GM21825 (cell line): Measurements from ENCODE around the gene MED20.
"Not testable (repeated sequence)": the region's sequence is repeated elsewhere in the genome, so short reads cannot be mapped to it uniquely, and the experiment has no call there.

Experiments
- ATAC-seq: cut with Tn5 transposase; IDR thresholded peaks from one replicate; pipeline ENCODE4 v1.9.1; 2021; ENCODE audit warnings: mild to moderate bottlenecking, moderate library complexity; ENCODE audit not compliant: unreplicated experiment

The MED20 gene, protein sequence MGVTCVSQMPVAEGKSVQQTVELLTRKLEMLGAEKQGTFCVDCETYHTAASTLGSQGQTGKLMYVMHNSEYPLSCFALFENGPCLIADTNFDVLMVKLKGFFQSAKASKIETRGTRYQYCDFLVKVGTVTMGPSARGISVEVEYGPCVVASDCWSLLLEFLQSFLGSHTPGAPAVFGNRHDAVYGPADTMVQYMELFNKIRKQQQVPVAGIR

DNA sequence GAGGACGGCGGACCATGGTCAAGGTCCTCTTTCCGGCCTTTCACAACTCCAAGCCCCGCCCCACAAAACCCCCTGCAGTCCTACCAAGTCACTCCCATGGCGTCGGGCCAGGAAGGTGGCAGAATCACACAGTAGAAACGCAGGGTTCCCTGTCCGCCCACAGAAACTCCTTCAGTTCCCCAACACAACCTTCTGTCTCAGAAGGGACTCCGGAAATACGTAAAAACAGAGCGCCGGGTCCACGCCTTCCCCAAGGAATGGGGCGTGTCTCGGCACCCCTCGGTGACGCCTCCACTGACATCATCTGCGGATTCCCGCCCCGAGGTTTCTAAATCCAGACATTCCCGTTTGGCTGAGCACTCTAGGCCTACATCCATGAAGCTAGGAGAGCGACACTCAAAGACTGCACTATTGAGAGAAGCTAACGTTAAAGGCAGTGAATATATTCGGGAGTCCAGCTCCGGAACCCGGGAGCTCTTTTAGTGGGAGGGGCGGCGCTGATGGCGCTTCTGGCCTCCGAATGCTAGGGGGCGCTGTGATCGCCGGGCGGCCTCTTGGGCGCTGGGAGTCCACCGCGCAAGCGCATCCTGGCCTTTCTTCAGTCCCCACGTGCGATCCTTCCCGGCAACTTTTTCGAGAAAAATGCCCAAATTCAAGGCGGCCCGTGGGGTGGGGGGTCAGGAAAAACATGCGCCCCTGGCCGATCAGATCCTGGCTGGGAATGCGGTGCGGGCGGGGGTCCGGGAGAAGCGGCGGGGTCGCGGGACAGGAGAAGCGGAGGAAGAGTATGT lies at the start of gene MED20, which contains the start of gene BYSL:
MED20 (minus strand) TSS at position 219 of the 791 bp plus-strand sequence; CDS start at position 98, 121 bp downstream.
BYSL (plus strand) TSS at position 579 of the 791 bp plus-strand sequence; CDS start at position 643, 64 bp downstream.
- peak; percentile 87 for ATAC-seq

DNA sequence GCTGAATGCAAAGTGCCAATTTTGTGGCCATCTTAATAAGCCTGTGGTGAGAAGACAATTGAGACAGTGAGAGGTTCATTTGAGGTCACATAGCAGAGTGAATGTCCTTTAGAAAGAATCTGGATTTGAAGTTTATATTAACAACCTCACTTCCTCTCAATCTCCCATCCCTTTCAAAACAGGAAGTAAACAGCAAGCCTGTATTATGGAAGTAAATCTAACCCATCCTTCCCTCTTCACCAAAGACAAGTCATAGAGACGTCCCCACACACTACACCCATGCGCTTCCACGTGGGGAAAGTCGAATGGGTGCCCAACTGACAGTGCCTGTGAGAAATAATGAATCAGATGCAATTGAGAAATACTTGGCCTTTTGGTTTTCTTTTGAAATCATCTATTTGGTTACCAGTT lies 49.5 kb upstream of the MED20 start:
- ATAC-seq, result no peak

DNA sequence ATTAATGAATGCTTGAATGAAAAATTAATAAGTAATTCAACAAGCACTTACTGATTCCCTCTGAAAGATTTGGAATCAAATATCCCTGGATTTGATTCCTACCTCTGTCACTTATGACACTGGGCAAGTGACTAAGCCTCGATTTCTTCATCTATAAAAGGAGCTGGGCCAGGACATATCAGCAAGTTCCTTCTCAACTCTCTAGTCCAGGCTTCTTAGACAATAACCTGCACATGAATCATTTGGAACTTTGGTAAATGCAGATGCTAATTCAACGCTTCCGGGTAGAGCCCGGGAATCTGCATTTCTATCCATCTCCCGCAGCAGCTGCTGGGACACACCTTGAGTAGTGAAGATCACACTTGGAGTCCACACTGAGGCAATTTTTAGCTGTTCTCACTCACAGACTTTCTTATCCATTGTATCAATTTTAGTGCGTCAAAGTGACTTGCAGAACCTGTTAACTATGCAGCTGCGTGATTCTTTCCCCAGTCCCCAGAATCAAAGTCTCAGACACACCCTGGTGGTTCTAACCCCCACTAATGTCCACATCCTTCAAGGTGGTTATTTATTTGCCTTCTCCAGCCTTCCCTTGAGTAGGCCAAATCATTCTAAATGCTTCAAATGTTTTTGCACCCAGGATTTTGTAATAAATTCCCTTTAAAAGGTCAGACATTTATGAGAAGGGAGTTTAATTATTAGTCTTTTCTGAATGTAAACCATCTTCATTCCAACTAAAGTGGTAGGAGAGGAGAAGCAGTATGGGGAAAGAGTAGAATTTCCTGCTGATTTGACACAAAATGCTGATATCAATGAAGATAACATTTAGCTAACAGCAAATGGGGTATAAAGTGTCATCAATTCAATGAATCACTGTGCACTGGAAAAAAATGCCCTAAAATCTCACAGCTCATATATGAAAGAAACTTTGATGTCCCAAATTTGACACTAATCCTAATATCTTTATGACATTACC lies 46.7 kb upstream of the MED20 start:
- ATAC-seq, result no peak

DNA sequence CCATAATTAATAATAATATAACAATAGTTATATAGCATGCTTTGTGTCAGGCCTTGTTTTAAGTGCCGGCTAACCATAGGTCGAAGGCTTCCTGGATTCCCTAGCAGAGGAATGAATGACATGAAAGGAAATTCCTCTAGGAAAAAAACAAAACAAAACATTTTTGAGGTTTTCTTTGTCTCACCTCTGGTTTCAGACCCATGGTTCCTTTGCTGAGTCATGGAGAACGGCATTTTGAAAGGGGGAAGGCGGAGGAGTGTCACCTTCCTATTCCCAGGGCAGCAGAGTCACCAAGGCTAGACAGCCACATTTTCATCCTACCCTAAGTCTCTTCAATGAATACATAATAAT lies 46.0 kb upstream of the MED20 start:
- no peak for ATAC-seq

DNA sequence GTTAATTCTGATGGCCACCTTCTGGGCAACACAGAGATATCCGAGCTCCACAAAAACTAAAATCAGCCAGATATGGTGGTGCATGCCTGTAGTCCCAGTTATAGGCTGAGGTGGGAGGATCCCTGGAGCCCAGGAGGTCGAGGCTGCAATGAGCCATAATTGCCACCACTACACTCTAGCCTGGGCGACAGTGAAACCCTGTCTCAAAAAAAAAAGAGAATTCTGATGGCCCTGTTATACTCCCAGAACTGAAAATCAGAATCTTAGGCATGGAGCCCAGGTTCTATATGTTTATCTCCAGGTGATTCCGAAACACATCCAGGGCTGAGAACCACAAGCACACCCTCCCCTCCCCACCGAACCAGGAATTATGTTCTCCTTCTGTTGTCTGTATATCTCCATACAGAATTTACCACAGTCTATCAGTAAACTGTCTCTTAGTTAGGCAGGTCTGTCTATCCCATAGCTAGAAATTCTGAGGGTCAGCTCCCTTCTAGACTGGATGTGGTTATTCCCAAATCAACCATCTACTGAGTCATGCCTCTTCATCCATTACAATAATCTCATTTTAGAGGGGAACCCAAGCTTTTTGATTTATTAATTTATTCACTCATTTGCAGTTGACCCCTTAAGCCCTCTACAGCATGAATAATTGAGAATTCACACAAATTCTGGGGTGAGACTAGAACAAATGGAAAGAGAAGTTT lies 45.4 kb upstream of the MED20 start:
- no peak for ATAC-seq

DNA sequence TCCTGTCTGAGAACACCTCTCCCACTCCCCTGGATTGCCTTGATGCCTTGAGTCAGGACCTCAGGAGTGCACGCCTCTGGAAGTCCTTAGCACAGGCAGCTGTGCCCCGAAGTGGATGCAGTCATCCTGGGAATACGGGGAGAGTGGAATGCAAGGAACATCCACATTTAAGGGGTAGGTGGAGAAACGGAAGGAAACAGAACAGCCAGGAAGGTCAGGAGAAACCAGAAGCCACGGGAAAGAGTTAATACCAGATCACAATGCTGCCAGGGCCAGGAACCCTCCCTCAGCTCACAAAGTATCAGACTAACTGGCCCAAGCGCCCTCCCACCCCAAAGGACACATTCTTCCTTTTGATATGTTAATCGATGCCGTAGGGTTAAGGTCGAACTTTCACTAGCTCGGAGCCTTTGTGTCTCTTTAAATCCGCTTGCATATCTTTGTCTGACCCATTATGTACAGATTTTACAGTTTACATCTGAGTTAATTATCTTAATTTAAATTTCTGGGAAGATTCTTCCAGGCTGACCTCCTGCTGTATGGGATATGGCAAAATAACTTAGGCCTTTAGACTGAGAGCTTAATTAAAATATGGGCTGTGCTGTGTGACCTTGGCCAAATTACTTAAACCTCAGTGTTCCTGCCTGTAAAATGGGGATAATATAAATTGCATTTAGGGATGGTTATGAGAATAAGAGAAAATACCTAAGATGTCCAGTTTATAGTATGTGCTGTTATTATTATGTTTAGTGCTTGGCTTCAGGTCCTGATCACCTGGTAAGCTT lies 44.7 kb upstream of the MED20 start:
- no peak for ATAC-seq

DNA sequence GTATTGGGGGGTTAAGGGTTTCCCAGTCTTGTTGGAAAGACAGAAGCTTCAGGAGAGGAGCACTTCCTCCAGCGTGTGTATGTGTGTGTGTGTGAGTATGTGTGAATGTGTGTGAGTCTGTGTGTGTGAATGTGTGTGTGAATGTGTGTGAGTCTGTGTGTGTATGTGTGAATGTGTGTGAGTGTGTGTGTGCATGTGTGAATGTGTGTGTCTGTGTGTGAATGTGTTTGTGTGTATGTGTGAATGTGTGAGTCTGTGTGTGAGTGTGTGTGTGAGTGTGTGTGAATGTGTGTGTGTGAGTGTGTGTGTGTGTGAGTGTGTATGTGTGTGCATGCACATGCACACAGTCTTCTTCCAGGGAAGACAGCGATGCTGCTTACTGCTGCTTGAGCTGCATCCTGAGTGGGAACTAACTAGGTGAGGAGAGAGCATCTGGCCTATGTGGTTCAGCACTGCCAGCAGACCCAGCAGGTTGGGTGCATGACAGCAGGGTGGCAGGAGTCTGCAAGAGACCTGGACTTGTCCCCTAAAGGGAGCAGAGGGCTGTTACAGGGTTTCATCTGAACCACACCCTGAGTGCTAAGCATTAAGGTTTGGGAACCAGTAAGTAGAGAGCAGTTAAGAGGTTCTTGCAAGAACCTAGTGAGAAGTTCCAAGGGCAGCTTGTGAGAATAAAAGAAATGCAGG lies 43.4 kb upstream of the MED20 start:
- no peak for ATAC-seq

DNA sequence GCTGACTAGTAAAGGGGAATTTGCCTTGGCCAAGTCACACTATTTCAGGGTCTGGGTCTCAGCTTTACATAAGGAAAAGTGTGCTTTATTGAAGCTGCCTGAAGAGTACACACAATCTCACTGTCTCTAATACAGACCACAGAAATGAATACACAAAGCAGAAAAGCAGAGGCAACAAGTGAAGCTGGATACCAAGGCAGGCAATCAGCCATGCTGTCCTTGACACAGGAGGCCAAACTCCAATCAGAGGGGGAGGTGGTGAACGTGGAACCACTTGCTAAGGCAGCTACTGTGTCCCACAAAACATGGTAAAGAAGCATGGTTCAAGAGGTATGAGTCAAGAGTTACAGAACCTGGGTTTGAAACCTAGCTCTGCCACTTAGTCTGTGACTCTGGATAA lies 42.4 kb upstream of the MED20 start:
- ATAC-seq, result no peak

DNA sequence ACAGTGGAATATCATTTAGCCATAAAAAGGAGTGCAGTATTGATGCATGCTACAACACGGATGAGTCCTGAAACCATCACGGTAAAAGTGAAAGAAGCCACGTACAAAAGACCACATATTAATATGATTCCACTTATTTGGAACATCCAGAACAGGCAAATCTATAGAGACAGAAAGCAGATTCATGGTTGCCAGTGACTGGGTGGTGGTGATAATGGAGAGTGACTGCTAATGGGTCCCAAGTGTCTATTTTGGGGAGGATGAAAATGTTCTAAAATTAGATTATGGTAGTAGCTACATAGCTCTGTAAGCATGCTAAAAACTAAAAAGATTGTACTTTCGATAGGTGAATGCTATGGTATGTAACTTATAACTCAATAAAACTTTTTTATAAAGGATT lies 39.1 kb upstream of the MED20 start:
- no peak for ATAC-seq

DNA sequence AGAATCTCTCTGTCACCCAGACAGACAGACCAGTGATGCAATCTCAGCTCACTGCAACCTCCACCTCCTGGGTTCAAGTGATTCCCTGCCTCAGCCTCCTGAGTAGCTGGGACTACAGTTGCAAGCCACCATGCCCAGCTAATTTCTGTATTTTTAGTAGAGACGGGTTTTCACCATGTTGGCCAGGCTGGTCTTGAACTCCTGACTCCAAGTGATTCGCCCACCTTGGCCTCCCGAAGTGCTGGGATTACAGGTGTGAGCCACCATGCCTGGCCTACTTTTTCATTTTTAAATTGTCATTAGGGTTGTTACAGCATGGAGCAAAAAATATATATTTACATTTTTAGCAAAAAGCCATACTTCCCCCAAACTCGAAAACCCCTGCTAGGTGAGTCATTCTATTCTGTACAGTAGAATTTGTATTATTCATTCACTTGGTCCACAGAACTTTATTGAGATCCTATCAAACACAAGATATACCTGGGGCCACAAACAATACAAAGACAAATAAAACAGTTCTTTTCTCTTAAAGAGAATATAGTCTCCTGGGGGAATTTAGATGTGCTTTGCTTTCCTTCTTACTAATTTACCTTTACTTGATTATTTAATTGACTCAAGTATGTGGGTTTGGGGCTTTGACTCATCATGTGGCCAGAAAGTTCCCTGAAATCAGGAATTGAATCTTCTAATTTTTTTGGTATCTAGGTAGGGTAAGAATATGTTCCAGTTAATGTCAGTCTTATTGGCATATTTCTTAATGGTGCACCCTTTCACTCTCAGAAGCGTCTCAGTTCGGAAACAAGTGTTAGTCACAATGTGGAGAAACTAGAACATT lies 37.3 kb upstream of the MED20 start:
- ATAC-seq, result no peak

DNA sequence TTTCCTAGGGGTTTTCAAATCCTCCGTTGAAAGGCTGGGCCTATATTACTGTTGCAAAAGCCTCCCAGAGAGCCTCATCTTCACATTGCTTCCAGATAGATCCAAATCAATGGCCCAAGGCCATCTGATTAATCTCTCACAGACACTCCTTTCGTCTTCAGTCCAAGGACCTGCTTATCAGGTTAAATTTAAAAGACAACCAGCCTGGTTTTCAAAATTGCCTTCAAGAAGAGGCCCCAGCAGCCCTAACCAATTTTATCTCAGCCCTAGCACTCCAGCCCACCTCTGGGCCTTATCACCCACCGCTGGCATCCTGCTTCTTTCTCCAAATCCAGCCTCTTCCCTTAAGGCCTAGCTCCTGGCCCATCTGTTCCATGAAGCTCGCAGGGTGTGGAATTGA lies 36.2 kb upstream of the MED20 start:
- ATAC-seq, result no peak

DNA sequence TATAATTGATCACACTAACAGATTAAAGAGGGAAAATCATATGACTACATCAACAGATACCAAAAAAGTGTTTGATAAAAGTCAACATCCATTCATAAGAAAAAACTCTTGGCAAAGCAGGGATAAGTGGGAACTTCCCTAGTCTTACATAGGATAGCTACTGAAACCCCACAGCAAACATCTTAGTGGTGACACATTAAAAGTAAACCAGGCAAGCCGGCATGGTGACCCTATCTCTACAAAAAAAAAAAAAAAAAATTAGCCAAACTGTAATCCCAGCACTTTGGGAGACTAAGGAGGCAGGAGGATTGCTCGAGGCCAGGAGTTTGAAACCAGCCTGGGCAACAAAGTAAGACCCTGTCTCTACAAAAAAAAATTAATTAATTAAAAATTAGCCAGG lies 34.5 kb upstream of the MED20 start:
- no peak for ATAC-seq

DNA sequence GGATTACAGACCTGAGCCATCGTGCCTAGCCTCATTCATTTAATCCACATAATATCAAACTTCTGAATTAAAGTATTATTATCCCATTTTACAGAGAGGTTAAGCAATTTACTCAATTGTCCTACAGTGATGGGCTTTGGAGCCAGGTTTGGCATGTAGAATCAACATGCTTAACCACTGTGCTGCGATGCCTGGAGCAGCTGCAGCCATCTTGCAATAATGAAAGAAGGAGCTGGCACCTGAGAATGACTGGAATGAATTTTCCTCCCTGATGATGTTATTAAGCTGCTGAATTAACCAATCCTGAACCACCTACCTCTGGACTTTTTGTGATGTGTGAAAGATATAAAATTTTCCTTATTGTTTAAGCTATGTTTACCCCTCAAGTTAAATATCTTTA lies 33.7 kb upstream of the MED20 start:
- ATAC-seq, result no peak

DNA sequence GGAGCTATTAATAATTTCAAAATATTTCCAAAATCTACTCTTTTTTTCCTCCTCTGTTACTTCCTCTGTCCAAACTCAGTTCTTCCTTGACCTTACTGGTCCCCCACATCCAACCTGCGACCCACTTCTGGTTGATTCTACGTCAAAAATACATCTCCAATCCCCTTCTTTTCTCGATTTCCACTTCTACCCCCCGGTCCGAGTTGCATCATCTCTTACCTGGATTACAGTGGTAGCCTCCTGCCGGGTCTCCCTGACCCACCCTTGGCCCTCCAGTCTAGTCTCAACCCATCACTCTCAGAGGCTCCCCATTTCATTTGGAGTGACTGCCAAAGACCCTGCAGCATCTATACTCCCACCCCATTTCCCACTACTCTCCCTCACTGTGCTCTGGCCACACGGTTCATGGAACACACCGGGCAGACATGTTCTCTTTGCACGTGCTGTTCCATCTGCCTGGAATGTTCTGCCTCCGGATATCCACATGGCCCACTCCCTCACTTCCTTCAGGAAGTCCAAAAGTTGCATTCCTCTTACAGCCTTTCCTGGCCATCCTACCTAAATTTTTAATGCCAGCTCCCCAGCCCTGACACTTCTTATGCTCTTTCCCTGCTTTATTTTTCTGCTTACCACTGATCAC lies 26.8 kb upstream of the MED20 start:
- no peak for ATAC-seq

DNA sequence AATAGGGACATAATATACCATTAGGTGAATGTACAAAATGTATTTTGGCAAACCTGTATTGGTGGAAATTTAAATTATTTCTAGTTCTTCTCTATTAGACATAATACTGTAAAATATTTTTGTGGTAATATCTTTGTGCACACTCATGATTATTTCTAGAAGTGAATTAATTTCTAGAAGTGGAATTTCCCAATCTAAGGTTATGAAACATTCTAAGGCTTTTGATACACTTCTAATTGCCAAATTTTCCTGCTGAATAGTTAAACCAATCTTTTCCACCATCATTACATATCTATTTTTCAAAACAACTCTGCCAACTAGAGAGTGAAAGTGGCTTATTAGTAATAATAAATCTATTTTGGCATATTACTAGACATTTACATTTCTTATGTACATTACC lies 22.5 kb upstream of the MED20 start:
- ATAC-seq, result no peak

DNA sequence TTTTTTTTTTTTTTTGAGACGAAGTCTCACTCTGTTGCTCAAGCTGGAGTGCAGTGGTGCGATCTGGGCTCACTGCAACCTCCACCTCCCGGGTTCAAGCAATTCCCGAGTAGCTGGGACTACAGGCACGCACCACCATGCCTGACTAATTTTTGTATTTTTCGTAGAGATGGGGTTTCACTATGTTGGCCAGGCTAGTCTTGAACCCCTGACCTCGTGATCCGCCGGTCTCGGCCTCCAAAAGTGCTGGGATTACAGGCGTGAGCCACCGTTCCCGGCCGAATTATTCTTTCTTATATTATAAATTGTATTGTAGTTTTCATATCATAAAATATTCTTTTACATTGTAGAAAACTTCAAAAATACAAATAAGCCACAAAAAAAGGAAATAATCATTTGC lies 21.9 kb upstream of the MED20 start:
- not testable (repeated sequence) for ATAC-seq

DNA sequence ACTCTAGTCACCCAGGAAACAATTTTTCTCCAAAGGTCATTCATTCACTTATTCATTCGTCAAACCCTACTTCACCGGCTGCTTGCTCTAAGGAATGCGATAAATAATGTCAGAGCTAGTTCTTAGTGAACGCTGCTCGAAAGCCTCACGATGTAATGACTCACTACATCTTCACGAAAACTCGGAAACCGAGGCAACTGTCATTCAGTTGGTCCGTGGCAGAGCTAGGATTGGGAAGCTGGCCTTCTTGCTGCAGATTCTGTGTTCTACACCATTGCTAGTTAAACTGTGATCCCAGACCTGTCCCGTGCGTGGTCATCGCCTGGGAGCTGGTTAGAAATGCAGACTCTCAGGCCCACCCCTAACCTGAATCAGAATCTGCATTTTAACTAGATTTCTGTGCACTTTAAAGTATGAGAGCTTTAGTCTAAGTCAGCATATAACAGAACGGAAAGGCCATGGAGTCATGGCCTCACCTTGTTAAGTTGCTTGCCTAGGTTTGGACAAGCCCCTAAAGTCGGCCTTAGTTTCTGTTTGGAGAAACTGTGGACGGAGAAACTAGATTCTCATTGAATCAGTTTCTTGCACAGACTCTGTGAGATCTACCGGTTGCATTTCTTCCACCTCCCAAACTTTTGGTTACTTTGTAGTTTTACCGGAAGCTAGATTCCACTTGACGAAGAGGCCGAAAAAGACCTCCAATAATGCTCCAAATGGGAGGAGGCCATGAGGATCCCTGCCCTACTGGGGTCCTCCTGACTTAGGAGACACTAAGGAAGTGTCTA lies 21.3 kb upstream of the MED20 start:
- ATAC-seq, result no peak
